ENCODE data around the gene NOL8.

NOL8 gene

DNA sequence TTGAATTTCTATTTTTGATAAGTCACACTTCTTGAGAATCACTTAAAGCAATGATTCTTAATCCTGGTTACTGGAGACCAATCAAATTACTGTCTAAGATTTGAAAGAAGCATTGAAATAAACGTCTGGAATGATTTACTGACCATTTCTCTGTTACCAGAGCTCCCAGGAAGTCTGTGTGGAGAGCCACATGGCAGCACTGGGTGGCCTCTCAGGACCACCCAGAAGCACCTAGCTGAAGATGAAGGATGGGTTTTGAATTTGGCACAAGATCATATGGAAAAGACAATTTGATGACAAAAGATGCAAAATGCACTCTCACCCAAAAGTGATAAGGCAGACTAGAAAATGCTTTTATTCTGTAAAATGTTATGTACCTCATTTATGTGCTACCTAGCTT, 62.0 kb downstream of the NOL8 start:
- no peak for DNase-seq

DNA sequence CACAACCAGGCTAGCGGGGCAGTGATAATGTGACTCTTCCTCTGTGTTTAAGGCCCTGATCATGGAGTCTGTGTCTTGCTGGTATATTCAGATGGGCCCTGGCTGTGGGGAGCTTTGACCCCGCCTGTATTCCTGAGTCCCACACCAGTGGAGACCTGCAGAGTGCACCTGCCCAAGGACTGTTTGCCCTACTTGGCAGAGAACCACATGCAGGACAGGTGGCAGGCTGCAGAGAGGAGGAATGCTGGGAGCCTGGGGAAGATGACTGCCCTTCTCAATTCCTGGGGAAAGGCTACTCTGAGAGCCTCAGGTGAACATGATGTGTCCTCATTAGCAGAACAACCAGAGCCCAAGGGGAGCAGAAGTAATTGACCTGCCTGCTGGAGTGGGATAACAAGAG, 67.8 kb downstream of the NOL8 start:
- DNase-seq, result peak; percentile 16

DNA sequence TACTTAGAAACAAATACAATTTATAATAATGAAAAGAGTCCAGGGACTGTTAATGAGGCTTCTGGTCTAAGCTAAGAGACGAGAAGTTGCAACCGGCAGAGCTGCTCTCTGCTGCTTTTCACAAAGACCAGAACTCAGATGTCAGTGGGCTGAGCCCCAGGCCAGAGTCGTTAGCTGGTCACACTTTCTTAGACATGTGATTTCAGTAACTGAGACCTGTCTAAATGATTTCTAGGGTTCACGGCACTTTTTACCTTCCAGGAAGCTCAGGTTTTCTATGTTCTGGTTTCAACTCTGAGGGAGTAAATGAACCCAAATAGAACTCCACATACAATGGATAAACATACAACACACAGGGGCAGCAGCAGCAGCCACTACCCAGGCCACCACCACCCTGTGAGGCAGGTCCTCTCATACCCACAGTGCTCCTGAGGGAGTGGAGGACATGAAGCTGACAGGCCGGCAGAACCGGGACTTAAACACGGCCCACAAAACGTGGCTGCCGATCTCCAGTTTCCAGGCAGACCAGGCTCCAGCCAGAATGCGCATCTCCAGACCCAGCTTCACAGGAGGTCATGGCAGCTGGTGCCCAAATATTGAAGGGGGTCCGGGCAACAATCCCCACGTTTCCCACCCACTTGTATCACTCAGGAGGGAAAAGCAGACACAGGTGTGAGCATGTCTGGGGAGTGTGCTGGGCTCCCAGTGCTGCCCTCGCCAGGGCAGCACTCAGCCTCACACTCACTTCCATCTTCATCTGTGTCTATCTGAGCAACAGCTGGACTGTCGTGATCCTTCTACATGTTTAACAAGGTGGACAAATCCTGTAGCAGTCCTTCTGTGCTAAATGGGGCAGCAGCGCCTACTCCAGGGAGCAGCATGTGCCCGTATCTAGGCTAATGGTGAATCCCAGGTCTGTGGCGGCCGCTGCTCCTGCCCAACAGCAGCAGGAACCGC, 70.5 kb downstream of the NOL8 start:
- no peak for DNase-seq

DNA sequence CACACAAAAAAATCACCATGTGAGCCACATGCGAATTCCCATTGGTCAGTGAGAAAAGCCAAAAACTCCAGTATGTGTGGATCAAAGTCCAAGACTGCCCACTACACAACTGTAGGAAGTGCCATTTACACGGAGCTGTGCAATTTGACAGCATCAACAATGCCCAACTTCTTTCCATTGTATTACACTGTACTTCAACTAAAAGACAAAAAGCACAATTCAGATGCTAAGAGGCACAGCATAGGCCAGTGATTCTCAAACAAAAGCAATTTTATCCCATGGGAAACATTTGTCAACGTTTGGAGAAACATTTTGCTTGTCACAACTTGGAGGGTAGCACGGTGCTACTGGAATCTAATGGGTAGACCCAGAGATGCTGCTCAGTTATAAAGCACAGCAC, 71.5 kb downstream of the NOL8 start:
- no peak for DNase-seq

DNA sequence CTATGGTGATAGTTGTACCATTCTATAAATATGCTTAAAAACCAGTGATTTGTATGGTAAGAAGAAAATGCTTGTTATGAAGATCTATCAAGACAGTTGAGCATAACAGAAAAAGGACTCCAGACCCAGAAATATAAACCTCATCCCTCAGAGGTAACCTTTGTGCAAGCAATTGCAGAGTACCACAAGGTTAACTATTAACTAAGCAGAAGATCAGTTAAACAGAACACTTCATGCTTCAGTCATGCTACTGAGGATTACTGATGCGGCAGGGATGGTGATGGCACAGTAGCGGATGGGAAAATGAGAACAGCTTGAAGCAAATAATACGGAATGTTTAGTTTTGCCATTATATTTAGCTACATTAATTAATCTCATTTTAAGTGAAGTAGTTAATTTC, 77.2 kb downstream of the NOL8 start:
- DNase-seq, result no peak

Measured in NCI-H2029 (cell line).